IPS-15b (cell line): ENCODE data around the gene PFDN5.
"Not testable (repeated sequence)": the region's sequence is repeated elsewhere in the genome, so short reads cannot be mapped to it uniquely, and the experiment has no call there.

ENCODE experiments used
- H3K27me3 ChIP-seq: one replicate; pipeline ENCODE4 v1.6.1; 2013; ENCODE audit warnings: low read length; ENCODE audit not compliant: control insufficient read depth, insufficient read depth
- H3K36me3 ChIP-seq: one replicate; pipeline ENCODE4 v1.6.1; 2013; ENCODE audit warnings: low read length; ENCODE audit not compliant: control insufficient read depth, insufficient read depth
- H3K4me1 ChIP-seq: one replicate; pipeline ENCODE4 v1.6.1; 2013; ENCODE audit warnings: mild to moderate bottlenecking, low read length; ENCODE audit not compliant: control insufficient read depth, insufficient read depth
- H3K4me3 ChIP-seq: one replicate; pipeline ENCODE4 v1.5.1; 2013; ENCODE audit warnings: low read depth, low read length
- H3K9ac ChIP-seq: one replicate; pipeline ENCODE4 v1.6.1; 2013; ENCODE audit warnings: low read depth, mild to moderate bottlenecking, low read length
- H3K9me3 ChIP-seq: one replicate; pipeline ENCODE4 v1.6.1; 2013; ENCODE audit warnings: mild to moderate bottlenecking, low read length; ENCODE audit not compliant: control insufficient read depth, insufficient read depth

The PFDN5 gene

DNA sequence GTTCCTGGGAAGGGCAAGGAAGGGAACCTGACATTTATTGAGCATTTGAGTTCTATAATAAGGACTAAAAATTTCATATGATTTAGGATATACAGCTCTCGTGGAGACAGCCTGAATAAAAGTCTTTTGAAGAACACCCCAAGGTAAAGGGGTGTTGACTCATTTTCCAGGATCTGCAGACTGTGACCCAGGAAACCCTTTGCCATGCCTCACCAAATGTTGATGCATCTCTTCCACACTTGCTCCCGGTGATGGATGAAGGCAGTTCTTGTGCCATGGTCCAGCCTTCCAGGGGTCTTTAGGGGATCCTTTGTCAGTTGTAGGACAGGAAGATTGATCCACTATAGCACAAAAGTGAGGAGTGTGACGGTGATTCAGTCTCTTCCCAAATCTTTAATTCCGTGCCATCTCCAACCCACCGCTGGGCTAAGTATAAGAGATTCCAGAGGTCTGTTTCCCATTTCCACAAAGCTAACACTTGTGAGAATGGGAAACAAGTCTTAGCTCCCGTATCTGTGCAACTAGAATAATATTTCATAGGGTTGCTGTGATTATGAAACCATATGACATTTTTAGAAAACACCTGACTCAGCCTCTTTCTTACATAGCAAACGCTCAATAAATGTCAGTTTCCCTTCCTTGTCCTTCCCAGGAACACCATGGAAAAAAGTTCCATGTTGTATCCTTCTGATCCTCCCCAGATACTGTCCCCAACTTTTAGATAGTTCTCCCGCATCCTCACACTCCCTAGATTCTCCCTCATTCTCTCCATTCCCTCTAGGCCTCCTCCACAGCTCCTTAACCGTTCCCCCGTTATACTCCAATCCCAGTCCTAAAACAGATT lies 25.2 kb downstream of the PFDN5 start:
- Histone ChIP-seq H3K36me3 (peaks cover 10% of the 10 kb centered on the region), H3K9ac (no peak overlapping the region), H3K4me1 (peaks cover 7% of the 10 kb centered on the region), H3K27me3 (peaks cover 22% of the 10 kb centered on the region), H3K4me3 (peak overlapping the region; percentile 94), H3K9me3 (no peaks in the 10 kb centered on the region)

GRCh38 chr12:53324113-53324778 lies 28.9 kb downstream of the PFDN5 start:
- Histone ChIP-seq H3K4me3 (peak overlapping the region; percentile 53), H3K4me1 (peaks cover 11% of the 10 kb centered on the region), H3K36me3 (no peaks in the 10 kb centered on the region), H3K9me3 (no peaks in the 10 kb centered on the region), H3K27me3 (peaks cover 57% of the 10 kb centered on the region), H3K9ac (no peak overlapping the region)

DNA sequence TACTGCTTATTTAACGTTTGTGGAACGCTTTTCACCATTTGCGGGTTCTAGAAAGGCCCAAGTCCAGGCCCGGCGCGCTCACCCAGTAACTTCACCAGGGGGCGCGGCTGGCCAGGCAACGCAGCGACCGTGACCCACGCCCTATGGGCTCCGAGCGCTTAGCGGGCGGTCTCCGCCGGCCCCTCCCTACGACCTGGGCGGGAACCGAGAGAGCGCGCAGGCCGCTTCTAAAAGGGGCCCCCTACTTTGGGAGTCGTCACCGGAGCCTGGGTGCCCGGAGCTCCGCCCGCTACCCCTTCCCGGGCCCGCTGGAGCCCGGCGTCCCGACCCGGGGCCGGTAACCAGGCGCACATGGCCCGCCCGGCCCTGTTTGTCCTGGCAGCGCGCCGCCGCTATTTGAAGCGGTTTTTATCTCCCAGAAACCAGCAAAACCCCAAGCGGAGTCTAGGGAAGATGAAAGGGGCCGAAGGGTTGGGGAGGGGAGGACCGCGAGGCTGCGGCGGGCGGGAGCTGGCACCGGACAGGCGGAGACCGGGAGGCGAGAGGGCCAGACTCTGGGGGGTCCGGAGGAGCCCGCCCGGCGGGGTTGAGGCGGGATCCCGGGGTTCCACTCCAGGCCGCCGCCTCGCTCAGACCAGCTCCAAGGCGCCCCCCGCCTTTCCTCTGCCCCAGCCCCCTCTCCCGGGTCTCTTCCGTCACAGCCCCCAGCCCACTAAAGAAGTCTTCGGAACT lies 29.6 kb downstream of the PFDN5 start:
- no peaks in the 10 kb centered on the region for H3K36me3 ChIP-seq
- peaks cover 60% of the 10 kb centered on the region for H3K27me3 ChIP-seq
- no peak overlapping the region for H3K9ac ChIP-seq
- H3K4me3 ChIP-seq, result peak overlapping the region; percentile 53
- H3K9me3 ChIP-seq, result no peaks in the 10 kb centered on the region
- peaks cover 11% of the 10 kb centered on the region for H3K4me1 ChIP-seq

GRCh38 chr12:53325511-53326061 lies 30.2 kb downstream of the PFDN5 start:
- peaks cover 11% of the 10 kb centered on the region for H3K4me1 ChIP-seq
- H3K9ac ChIP-seq, result no peak overlapping the region
- H3K4me3 ChIP-seq, result peak overlapping the region; percentile 50
- peaks cover 64% of the 10 kb centered on the region for H3K27me3 ChIP-seq
- H3K9me3 ChIP-seq, result no peaks in the 10 kb centered on the region
- no peaks in the 10 kb centered on the region for H3K36me3 ChIP-seq

DNA sequence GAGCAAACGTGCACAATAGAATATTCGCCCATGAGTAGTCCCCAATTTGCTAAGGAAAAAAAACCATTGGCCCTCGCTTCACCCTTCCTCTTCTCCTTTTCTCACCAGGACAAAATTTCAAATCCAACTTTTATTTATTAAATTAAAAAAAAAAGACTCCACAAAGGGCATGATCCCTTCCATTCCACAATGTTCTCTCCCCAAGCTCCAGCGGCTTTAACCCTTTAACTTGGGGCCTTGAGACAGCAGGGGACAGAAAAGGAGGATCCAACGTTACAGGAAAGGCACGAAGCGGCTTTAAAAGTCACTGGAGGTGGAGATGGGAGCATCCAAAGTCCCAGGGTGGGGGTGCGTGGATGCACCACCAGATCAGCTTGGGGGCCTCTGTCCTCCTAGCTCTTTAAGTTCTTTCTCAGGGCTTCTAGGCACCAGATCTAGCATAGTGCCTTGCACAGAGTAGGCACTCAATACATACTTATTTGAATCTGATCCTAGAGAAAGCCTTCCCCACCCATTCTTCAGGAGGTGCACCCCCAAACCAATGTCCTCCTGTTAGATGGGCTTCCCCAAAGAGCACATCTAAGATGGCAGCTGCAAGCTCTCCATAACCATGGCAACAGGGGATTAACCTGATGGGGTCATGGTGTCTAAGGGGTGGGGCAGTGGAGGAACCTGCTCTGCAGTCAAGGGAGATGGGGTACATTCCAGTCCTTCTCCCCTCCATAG lies 31.3 kb downstream of the PFDN5 start:
- Histone ChIP-seq H3K9me3 (no peaks in the 10 kb centered on the region), H3K27me3 (peaks cover 71% of the 10 kb centered on the region), H3K4me3 (peak overlapping the region; percentile 50), H3K36me3 (no peaks in the 10 kb centered on the region), H3K9ac (no peak overlapping the region), H3K4me1 (peaks cover 11% of the 10 kb centered on the region)

- Histone ChIP-seq H3K4me3 (no peak overlapping the region), H3K27me3 (peaks cover 77% of the 10 kb centered on the region), H3K9me3 (no peaks in the 10 kb centered on the region), H3K9ac (no peak overlapping the region), H3K4me1 (peaks cover 11% of the 10 kb centered on the region), H3K36me3 (no peaks in the 10 kb centered on the region)
Observed at GRCh38 chr12:53327435-53328042, 32.2 kb downstream of the PFDN5 start.

DNA sequence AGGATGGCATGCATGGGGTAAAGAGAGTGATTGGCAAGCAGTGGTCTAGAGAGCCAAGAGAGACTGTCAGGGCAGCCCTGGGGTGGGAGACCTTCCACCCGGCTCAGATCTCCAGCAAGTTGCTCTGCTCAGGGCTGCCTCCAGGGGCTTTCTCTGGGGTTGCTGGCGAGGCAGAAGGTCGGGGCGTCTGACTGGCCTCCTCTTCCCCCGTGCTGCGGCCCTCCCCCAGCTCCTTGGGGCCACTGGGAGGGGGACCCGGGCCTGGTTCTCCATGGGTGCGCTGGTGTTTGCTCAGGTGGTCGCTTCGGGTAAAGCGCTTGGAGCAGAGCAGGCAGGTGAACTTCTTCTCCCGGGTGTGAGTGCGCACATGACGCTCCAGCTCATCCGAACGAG lies 32.7 kb downstream of the PFDN5 start:
- no peaks in the 10 kb centered on the region for H3K9me3 ChIP-seq
- no peaks in the 10 kb centered on the region for H3K36me3 ChIP-seq
- H3K9ac ChIP-seq, result no peak overlapping the region
- peaks cover 11% of the 10 kb centered on the region for H3K4me1 ChIP-seq
- H3K27me3 ChIP-seq, result peaks cover 74% of the 10 kb centered on the region
- H3K4me3 ChIP-seq, result no peak overlapping the region

DNA sequence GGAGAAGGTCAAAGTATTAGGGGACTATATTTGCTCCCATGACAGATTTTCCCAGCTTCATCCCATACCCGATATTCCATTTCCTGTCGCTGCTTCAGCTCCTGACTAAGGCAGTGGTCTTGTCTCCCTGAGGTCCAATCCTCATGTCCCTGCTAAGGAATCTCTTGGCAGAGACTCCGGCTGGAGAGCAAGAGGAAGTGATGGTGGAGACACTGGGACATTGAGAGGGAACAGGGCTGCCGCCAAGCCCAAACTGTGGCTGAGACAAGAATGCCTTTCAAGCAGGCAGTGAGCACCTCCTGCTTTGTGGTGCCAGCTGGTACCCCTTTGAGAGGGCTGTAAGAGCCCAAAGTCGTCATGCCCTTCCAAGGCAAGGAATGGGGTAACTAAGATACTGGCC lies 35.3 kb downstream of the PFDN5 start:
- peaks cover 4% of the 10 kb centered on the region for H3K4me1 ChIP-seq
- H3K27me3 ChIP-seq, result peaks cover 75% of the 10 kb centered on the region
- no peak overlapping the region for H3K9ac ChIP-seq
- H3K36me3 ChIP-seq, result no peaks in the 10 kb centered on the region
- H3K9me3 ChIP-seq, result no peaks in the 10 kb centered on the region
- no peak overlapping the region for H3K4me3 ChIP-seq

DNA sequence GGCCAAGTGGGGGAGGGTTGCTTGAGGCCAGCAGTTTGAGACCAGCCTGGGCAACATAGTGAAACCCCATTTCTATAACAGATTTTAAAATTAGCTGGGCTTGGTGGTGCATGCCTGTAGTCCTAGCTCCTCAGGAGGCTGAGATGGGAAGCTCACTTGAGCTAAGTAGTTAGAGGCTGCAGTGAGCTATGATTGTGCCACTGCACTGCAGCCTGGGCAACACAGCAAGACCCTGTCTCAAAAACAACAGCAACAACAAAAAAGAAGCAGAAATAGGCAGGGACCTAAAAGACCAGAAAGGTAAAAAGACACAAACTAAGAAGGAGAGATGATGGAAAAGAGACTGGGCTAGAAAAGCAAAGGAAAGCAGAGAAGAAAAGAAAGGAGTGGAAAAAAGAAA lies 37.0 kb downstream of the PFDN5 start:
- H3K9ac ChIP-seq, H3K4me3 ChIP-seq, H3K4me1 ChIP-seq, H3K36me3 ChIP-seq, H3K9me3 ChIP-seq: not testable (repeated sequence)
- H3K27me3 ChIP-seq, result peaks cover 76% of the 10 kb centered on the region

DNA sequence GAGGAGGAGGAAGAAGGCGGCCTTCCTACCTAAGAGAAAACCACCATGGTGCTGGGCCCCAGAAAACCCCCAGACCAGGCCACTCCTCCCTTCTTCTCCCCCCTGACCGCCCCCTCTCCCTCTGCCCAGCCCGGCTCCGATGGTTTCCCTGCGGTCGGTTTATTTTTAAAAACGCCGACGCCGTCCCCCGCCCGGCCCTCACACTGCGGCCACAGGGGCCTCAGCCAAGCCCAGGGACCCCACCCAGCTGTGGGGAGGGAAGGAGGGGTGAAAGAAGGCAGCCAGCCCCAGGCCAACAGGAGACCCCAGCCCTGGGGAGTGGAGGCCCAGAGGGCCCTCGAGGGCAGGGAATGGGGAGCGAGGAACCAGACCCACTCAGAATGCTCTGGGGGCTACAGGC lies 37.4 kb downstream of the PFDN5 start:
- no peak overlapping the region for H3K9ac ChIP-seq
- no peak overlapping the region for H3K4me3 ChIP-seq
- no peaks in the 10 kb centered on the region for H3K9me3 ChIP-seq
- H3K27me3 ChIP-seq, result peaks cover 74% of the 10 kb centered on the region
- H3K4me1 ChIP-seq, result peaks cover 11% of the 10 kb centered on the region
- no peaks in the 10 kb centered on the region for H3K36me3 ChIP-seq

DNA sequence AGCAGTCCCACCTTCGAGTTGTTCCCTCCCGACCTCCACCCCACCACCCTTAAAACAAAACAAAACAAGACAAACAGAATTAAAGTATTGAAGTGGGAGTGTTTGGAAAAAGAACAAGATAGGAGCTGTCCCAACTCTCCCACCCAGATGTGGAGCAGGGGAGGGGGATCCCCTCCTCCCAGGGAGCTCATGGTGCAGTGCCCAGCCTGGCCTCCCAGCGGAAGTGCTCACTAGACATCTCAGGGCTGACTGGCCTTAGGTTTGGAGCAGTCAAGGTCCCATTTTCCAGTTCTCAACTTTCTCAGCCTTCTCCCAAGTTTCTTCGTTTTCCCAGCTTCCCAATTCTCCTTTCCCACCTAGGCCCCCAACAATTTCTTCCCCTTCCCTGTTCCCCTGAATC lies 37.9 kb downstream of the PFDN5 start:
- H3K27me3 ChIP-seq, result peaks cover 70% of the 10 kb centered on the region
- no peak overlapping the region for H3K4me3 ChIP-seq
- no peak overlapping the region for H3K9ac ChIP-seq
- no peaks in the 10 kb centered on the region for H3K9me3 ChIP-seq
- peaks cover 12% of the 10 kb centered on the region for H3K4me1 ChIP-seq
- no peaks in the 10 kb centered on the region for H3K36me3 ChIP-seq
